ENCODE data around the gene GALNT2. TPM values are rescaled to one million over a fixed set of nuclear protein-coding genes. Genes with fewer than 3 reads are reported as not detected.

GALNT2 gene
- total and polyA plus RNA-seq, 2 donors (not counting 1 experiment from before 2014, with no cell fraction given): 19.0 to 184 TPM

GRCh38 chr1:230226007-230226800 lies 159.2 kb downstream of the GALNT2 start:
- H3K4me3 Mint-ChIP-seq: no peak overlapping the region
- H3K27me3 ChIP-seq (replicated peaks in 1 of 4; ENCODE audit: control extremely low read depth in 1 of 4, control insufficient read depth in 3 of 4, insufficient read depth in 4 of 4, low read length in 3 of 4): no peaks in the 10 kb centered on the region
- ChIA-PET CTCF (interaction anchor here (1.1 to 1.6 kb wide), 2 partner anchors 11 to 58 kb away, joined by 3 read pairs; no protein-coding TSS in a partner anchor), POLR2A (no interaction called here)
- H3K4me2 ChIP-seq (replicated peaks; ENCODE audit: low read depth, low read length, poor library complexity, severe bottlenecking): no peak overlapping the region
- H3K4me1 ChIP-seq (ENCODE audit: control insufficient read depth in 2 of 2, insufficient read depth in 2 of 2, low read length in 2 of 2): peaks cover 6 to 9% of the 10 kb centered on the region in 2 donors
- H3K4me3 ChIP-seq (ENCODE audit: control extremely low read depth in 1 of 5, extremely low read depth in 1 of 5, insufficient read depth in 1 of 5, low read depth in 2 of 5, low read length in 4 of 5): no peak overlapping the region
- intact Hi-C loops (cut with micrococcal nuclease): no loop called here
- H3K27me3 Mint-ChIP-seq: no peaks in the 10 kb centered on the region
- H3K27ac Mint-ChIP-seq: no peak overlapping the region
- H4K20me1 ChIP-seq (ENCODE audit: control insufficient read depth, insufficient read depth, low read length, poor library complexity, severe bottlenecking): no peaks in the 10 kb centered on the region
- H3K4me1 Mint-ChIP-seq: peaks cover 22% of the 10 kb centered on the region
- no peaks in the 10 kb centered on the region for H3K36me3 ChIP-seq (replicated peaks in 1 of 2; ENCODE audit: control extremely low read depth in 1 of 2, control insufficient read depth in 1 of 2, extremely low read depth in 1 of 2, insufficient read depth in 2 of 2, low read length in 1 of 2)
- no peak overlapping the region for H3K9ac ChIP-seq (ENCODE audit: low read length)
- ATAC-seq (ENCODE audit: low read depth) (no peak), DNase-seq (no peak)
- 98% methylated on average over 11 of the region's 16 CpGs for WGBS (ENCODE audit: insufficient coverage)
- H3K27ac ChIP-seq (ENCODE audit: low read length in 2 of 2): no peak overlapping the region
- H3K9me3 Mint-ChIP-seq (ENCODE audit: insufficient read depth): no peaks in the 10 kb centered on the region
- TF ChIP-seq CTCF (IDR thresholded peaks at IDR 0.05) (no peak), EZH2 (IDR thresholded peaks at IDR 0.05; ENCODE audit: borderline replicate concordance, insufficient read depth, low read depth, low read length, poor library complexity, severe bottlenecking) (no peak)
- H2AFZ ChIP-seq (ENCODE audit: insufficient read depth, low read depth, low read length, poor library complexity, severe bottlenecking): no peak overlapping the region
- peaks cover 48% of the 10 kb centered on the region for H3K79me2 ChIP-seq (ENCODE audit: control insufficient read depth, insufficient read depth, low read length)
- no peaks in the 10 kb centered on the region for H3K9me3 ChIP-seq (ENCODE audit: control extremely low read depth in 1 of 3, control insufficient read depth in 2 of 3, insufficient read depth in 1 of 3, low read length in 2 of 3)

- no peak for DNase-seq
- no peak overlapping the region for H3K9ac ChIP-seq (ENCODE audit: low read length)
- no peak for ATAC-seq (ENCODE audit: low read depth)
- no peak overlapping the region for H3K27ac Mint-ChIP-seq
- ChIA-PET POLR2A (no interaction called here), CTCF (interaction anchor here (1.1 to 1.6 kb wide), 2 partner anchors 11 to 59 kb away, joined by 3 read pairs; no protein-coding TSS in a partner anchor)
- H3K79me2 ChIP-seq (ENCODE audit: control insufficient read depth, insufficient read depth, low read length): peaks cover 51% of the 10 kb centered on the region
- no peaks in the 10 kb centered on the region for H3K27me3 ChIP-seq (replicated peaks in 1 of 4; ENCODE audit: control extremely low read depth in 1 of 4, control insufficient read depth in 3 of 4, insufficient read depth in 4 of 4, low read length in 3 of 4)
- no peak overlapping the region for H3K4me3 Mint-ChIP-seq
- intact Hi-C loops (cut with micrococcal nuclease): no loop called here
- no peaks in the 10 kb centered on the region for H3K9me3 Mint-ChIP-seq (ENCODE audit: insufficient read depth)
- no peaks in the 10 kb centered on the region for H4K20me1 ChIP-seq (ENCODE audit: control insufficient read depth, insufficient read depth, low read length, poor library complexity, severe bottlenecking)
- no peak for TF ChIP-seq EZH2 (IDR thresholded peaks at IDR 0.05; ENCODE audit: borderline replicate concordance, insufficient read depth, low read depth, low read length, poor library complexity, severe bottlenecking)
- TF ChIP-seq CTCF (IDR thresholded peaks at IDR 0.05): no peak
- peaks cover 10 to 15% of the 10 kb centered on the region in 2 donors for H3K4me1 ChIP-seq (ENCODE audit: control insufficient read depth in 2 of 2, insufficient read depth in 2 of 2, low read length in 2 of 2)
- peaks cover 23% of the 10 kb centered on the region for H3K4me1 Mint-ChIP-seq
- H2AFZ ChIP-seq (ENCODE audit: insufficient read depth, low read depth, low read length, poor library complexity, severe bottlenecking): no peak overlapping the region
- H3K36me3 ChIP-seq (replicated peaks in 1 of 2; ENCODE audit: control extremely low read depth in 1 of 2, control insufficient read depth in 1 of 2, extremely low read depth in 1 of 2, insufficient read depth in 2 of 2, low read length in 1 of 2): no peaks in the 10 kb centered on the region
- no peaks in the 10 kb centered on the region for H3K9me3 ChIP-seq (ENCODE audit: control extremely low read depth in 1 of 3, control insufficient read depth in 2 of 3, insufficient read depth in 1 of 3, low read length in 2 of 3)
- H3K27ac ChIP-seq (ENCODE audit: low read length in 2 of 2): no peak overlapping the region
- H3K4me3 ChIP-seq (ENCODE audit: control extremely low read depth in 1 of 5, extremely low read depth in 1 of 5, insufficient read depth in 1 of 5, low read depth in 2 of 5, low read length in 4 of 5): no peak overlapping the region
- H3K4me2 ChIP-seq (replicated peaks; ENCODE audit: low read depth, low read length, poor library complexity, severe bottlenecking): no peak overlapping the region
- no peaks in the 10 kb centered on the region for H3K27me3 Mint-ChIP-seq
Measured at GRCh38 chr1:230226814-230227213, 159.8 kb downstream of the GALNT2 start.
